Body of pancreas (tissue), 4 donors: ENCODE results near the gene SNX19.

ENCODE experiments used
- POLR2A ChIP-seq, 3 donors: fragments of 450-650 bp; IDR thresholded peaks; one replicate each; pipeline ENCODE4 v1.6.1; 2016; ENCODE audit warnings: antibody characterized with exemption in 3 of 3, mild to moderate bottlenecking in 2 of 3
- TF ChIP-seq, protein P1 (sequence below), 7 experiments: fragments of 450-650 bp in 4 of 7; fragments of 200-600 bp in 3 of 7; sonication (generic) in 3 of 7; IDR thresholded peaks; one replicate each; pipeline ENCODE4 v1.5.1; 2016 to 2019; ENCODE audit warnings: antibody characterized with exemption in 7 of 7

DNA sequence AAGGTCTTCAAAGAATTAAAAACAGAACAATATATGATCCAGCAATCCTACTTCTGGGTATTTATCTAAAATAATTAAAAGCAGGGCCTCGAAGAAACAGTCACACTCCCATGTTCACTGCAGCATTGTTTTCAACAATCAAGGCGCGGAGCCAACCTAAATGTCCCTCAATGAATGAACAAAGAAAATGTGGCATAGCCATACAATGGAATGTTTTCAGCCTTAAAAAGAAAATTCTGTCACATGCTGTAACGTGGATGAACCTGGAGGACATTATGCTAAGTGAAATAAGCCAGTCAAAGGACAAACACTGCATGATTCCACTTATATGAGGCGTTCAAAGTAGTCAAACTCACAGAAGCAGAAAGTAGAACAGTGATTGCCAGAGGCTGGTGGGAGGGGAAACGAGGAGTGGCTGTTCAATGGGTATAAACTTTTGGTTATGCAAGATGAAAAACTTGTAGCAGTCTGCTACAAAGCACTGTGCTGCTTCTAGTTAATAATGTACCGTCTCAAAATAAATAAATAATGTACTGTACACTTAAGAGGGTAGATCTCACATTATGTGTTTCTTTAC lies 41.2 kb downstream of the SNX19 start:
- TF ChIP-seq, protein P1, sequence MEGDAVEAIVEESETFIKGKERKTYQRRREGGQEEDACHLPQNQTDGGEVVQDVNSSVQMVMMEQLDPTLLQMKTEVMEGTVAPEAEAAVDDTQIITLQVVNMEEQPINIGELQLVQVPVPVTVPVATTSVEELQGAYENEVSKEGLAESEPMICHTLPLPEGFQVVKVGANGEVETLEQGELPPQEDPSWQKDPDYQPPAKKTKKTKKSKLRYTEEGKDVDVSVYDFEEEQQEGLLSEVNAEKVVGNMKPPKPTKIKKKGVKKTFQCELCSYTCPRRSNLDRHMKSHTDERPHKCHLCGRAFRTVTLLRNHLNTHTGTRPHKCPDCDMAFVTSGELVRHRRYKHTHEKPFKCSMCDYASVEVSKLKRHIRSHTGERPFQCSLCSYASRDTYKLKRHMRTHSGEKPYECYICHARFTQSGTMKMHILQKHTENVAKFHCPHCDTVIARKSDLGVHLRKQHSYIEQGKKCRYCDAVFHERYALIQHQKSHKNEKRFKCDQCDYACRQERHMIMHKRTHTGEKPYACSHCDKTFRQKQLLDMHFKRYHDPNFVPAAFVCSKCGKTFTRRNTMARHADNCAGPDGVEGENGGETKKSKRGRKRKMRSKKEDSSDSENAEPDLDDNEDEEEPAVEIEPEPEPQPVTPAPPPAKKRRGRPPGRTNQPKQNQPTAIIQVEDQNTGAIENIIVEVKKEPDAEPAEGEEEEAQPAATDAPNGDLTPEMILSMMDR (IDR thresholded peaks at IDR 0.05): no peak
- no peak for TF ChIP-seq POLR2A (IDR thresholded peaks at IDR 0.05)
